T-cell (primary cell): ENCODE results near the gene SRGAP1. TPM values are rescaled to one million over a fixed set of nuclear protein-coding genes. Genes with fewer than 3 reads are reported as not detected.
"Not testable (repeated sequence)": the region's sequence is repeated elsewhere in the genome, so short reads cannot be mapped to it uniquely, and the experiment has no call there.

Source experiments
- ATAC-seq, 4 experiments: fragments of 200-7000 bp in 3 of 4; fragments of 150-1000 bp in 1 of 4; cut with Tn5 transposase; replicated peaks in 1 of 4; 1 replicate in 3 of 4; 2 replicates in 1 of 4; pipeline ENCODE4 v1.10.0; 2021; ENCODE audit warnings: moderate library complexity in 3 of 4, mild to moderate bottlenecking in 2 of 4, moderate number of reproducible peaks in 1 of 4
- CTCF ChIA-PET, 2 donors: fragments of 300-600 bp; sonication (Branson Sonifier 250); formaldehyde crosslinking; loops; one replicate each; lab custom pipeline; 2022; ENCODE audit warnings: antibody characterized with exemption in 2 of 2; lab: Charles Lee
- POLR2A ChIA-PET, 2 donors: fragments of 300-600 bp; sonication (Branson Sonifier 250); formaldehyde crosslinking; loops; one replicate each; lab custom pipeline; 2022; ENCODE audit warnings: antibody characterized with exemption in 2 of 2; lab: Charles Lee
- DNase-seq, 35 experiments: peaks; one replicate each; pipeline versions ENCODE4 v3.0.0 to v3.0.0-alpha.2; 2013 to 2023
- H3K27ac ChIP-seq: one replicate; pipeline ENCODE4 v1.5.1; 2013; ENCODE audit warnings: low read length
- H3K27me3 ChIP-seq, 2 experiments: replicated peaks in 1 of 2; 1 replicate in 1 of 2; 2 replicates in 1 of 2; pipeline versions ENCODE4 v1.6.1 to v1.7.0; 2013; ENCODE audit warnings: low read length in 1 of 2, mixed read lengths in 1 of 2; ENCODE audit not compliant: control insufficient read depth in 2 of 2, insufficient read depth in 2 of 2; ENCODE audit errors: extremely low read depth in 1 of 2
- H3K36me3 ChIP-seq, 2 donors: 1 replicate in 1 of 2; 2 replicates in 1 of 2; pipeline versions ENCODE4 v1.6.1 to v1.7.0; 2013; ENCODE audit warnings: low read length in 1 of 2; ENCODE audit not compliant: control insufficient read depth in 2 of 2, insufficient read depth in 1 of 2; ENCODE audit errors: extremely low read depth in 1 of 2
- H3K4me1 ChIP-seq, 2 experiments: 1 replicate in 1 of 2; 2 replicates in 1 of 2; pipeline versions ENCODE4 v1.6.1 to v1.7.0; 2013; ENCODE audit warnings: low read length in 2 of 2, mixed read lengths in 1 of 2; ENCODE audit not compliant: insufficient read depth in 2 of 2, control insufficient read depth in 1 of 2; ENCODE audit errors: extremely low read depth in 1 of 2
- H3K4me3 ChIP-seq, 2 donors: 1 replicate in 1 of 2; 2 replicates in 1 of 2; pipeline versions ENCODE4 v1.5.1 to v1.7.0; 2013; ENCODE audit warnings: mild to moderate bottlenecking in 2 of 2, low read length in 1 of 2, moderate library complexity in 1 of 2; ENCODE audit not compliant: control insufficient read depth in 1 of 2; ENCODE audit errors: extremely low read depth in 1 of 2
- H3K9me3 ChIP-seq: 2 replicates; pipeline ENCODE4 v1.7.0; 2013
- H3K27ac Mint-ChIP-seq, 2 donors: one replicate each; pipeline ENCODE4 v1.8.0; 2020 to 2021; ENCODE audit warnings: mild to moderate bottlenecking in 2 of 2, mixed read lengths in 2 of 2
- H3K27me3 Mint-ChIP-seq, 2 donors: one replicate each; pipeline ENCODE4 v1.8.0; 2021 to 2022; ENCODE audit warnings: mixed read lengths in 2 of 2
- H3K36me3 Mint-ChIP-seq: one replicate; pipeline ENCODE4 v1.8.0; 2021; ENCODE audit warnings: mixed read lengths
- H3K4me1 Mint-ChIP-seq, 3 donors: one replicate each; pipeline ENCODE4 v1.8.0; 2020 to 2022; ENCODE audit warnings: mixed read lengths in 3 of 3, mild to moderate bottlenecking in 1 of 3
- H3K4me3 Mint-ChIP-seq, 3 donors: one replicate each; pipeline ENCODE4 v1.8.0; 2020 to 2022; ENCODE audit warnings: mild to moderate bottlenecking in 3 of 3, mixed read lengths in 3 of 3, moderate library complexity in 3 of 3
- H3K9me3 Mint-ChIP-seq, 3 donors: one replicate each; pipeline ENCODE4 v1.8.0; 2020 to 2022; ENCODE audit warnings: mixed read lengths in 3 of 3
- WGBS: methylation state at CpG from one replicate; pipeline ENCODE4 v1.1.5; 2013; ENCODE audit warnings: missing lambda C conversion rate; ENCODE audit not compliant: insufficient coverage; 5-methylcytosine and 5-hydroxymethylcytosine counted together
- total RNA-seq, 35 experiments: library from RNA in 6 of 35; stranded (reverse) in 6 of 35; fragments of 120-200 nt in 1 of 35; gene quantifications; one replicate each; pipeline versions ENCODE4 v1.2.1 to v1.2.4 and lab custom pipeline; 2013 to 2026

Gene SRGAP1
- total RNA-seq, 5 donors from 2014 or later (not counting 1 experiment from before 2014, with no cell fraction given): 0.07 to 0.38 (median 0.17) TPM; not detected in 1

DNA sequence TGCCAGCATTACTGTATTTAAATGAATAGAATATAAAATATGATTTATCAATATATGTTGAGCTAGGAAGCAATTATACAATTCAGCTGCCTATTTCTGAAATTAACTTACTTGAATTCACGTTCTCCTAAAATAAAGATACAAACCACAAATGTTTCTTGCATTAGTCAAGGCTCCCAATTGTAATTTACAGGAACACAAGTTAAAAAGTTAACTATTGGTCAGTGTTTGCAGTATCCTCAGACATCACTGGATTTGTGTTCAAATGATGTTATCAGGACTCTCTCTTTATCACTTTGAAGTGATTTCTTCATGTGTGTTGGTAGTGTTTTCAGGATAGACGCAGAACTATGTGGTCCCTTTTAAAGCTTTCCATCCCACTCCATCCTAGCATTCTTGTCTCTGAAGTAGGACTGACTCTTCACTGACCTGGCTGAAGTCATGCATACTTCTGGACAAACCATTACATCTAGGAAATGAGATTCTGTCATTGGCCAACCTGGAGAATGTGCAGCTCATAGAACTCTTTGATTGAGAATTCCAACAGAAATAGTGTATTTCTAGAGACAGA lies 221.5 kb downstream of the SRGAP1 start:
- ChIA-PET POLR2A (no interaction called here), CTCF (no interaction called here)
- Mint-ChIP-seq H3K4me1 (no peaks in the 10 kb centered on the region), H3K9me3 (no peaks in the 10 kb centered on the region), H3K27me3 (peaks cover 5 to 7% of the 10 kb centered on the region in 2 donors), H3K36me3 (no peaks in the 10 kb centered on the region), H3K4me3 (no peak overlapping the region), H3K27ac (no peak overlapping the region)
- DNase-seq: no peak
- H3K9me3 ChIP-seq: no peaks in the 10 kb centered on the region
- H3K4me1 ChIP-seq: no peaks in the 10 kb centered on the region
- ATAC-seq: no peak
- no CpG with 5 or more reads among the region's 2 CpGs for WGBS
- no peak overlapping the region for H3K4me3 ChIP-seq
- H3K27me3 ChIP-seq: no peaks in the 10 kb centered on the region
- no peak overlapping the region for H3K27ac ChIP-seq
- no peaks in the 10 kb centered on the region for H3K36me3 ChIP-seq

DNA sequence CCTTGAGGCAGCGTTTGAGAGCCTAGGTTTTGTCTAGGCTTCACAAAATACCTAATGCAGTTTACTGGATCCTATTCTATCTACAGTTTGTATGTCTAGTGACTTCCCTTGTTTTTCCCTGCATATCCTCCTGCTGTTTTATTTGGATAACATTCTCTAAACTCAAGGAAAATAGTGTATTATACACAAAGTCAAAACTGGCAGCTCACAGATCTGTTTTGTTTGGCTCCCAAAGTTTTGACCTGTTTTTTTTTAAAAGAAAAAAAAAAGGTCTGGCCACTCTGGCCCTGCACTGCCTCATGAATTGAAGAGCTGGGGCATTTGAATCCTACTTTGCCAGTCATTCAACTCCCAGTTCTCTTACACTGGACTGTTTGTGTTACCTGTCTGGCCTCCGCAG lies 222.3 kb downstream of the SRGAP1 start:
- DNase-seq: no peak
- no peak overlapping the region for H3K4me3 Mint-ChIP-seq
- ATAC-seq: no peak
- H3K4me1 Mint-ChIP-seq: no peaks in the 10 kb centered on the region
- H3K36me3 Mint-ChIP-seq: no peaks in the 10 kb centered on the region
- Histone ChIP-seq H3K9me3 (no peaks in the 10 kb centered on the region), H3K27ac (no peak overlapping the region), H3K36me3 (no peaks in the 10 kb centered on the region), H3K27me3 (no peaks in the 10 kb centered on the region), H3K4me3 (no peak overlapping the region), H3K4me1 (no peaks in the 10 kb centered on the region)
- ChIA-PET POLR2A (no interaction called here), CTCF (no interaction called here)
- H3K9me3 Mint-ChIP-seq: no peaks in the 10 kb centered on the region
- H3K27ac Mint-ChIP-seq: no peak overlapping the region
- H3K27me3 Mint-ChIP-seq: peaks cover 6 to 7% of the 10 kb centered on the region in 2 donors
- no CpG with 5 or more reads among the region's 2 CpGs for WGBS

- no CpG with 5 or more reads among the region's 2 CpGs for WGBS
- Mint-ChIP-seq H3K4me3 (no peak overlapping the region), H3K27me3 (peaks cover 7 to 10% of the 10 kb centered on the region in 2 donors), H3K9me3 (peaks cover 0 to 3% (median 0%) of the 10 kb centered on the region in 3 donors), H3K36me3 (no peaks in the 10 kb centered on the region), H3K4me1 (no peaks in the 10 kb centered on the region), H3K27ac (no peak overlapping the region)
- H3K4me1 ChIP-seq: no peaks in the 10 kb centered on the region
- DNase-seq: no peak
- no peak overlapping the region for H3K27ac ChIP-seq
- ATAC-seq: no peak
- CTCF ChIA-PET: interaction anchor here in 1 of 2 donors (0.5 kb wide), 1 partner anchor 1629 kb away, joined by 3 read pairs; no protein-coding TSS in a partner anchor
- no peaks in the 10 kb centered on the region for H3K36me3 ChIP-seq
- H3K9me3 ChIP-seq: no peaks in the 10 kb centered on the region
- no peaks in the 10 kb centered on the region for H3K27me3 ChIP-seq
- POLR2A ChIA-PET: no interaction called here
- no peak overlapping the region for H3K4me3 ChIP-seq
These were observed 226.0 kb downstream of the SRGAP1 start for GRCh38 chr12:64070454-64070853.

GRCh38 chr12:64072916-64073575 lies 228.5 kb downstream of the SRGAP1 start:
- Mint-ChIP-seq H3K4me3 (no peak overlapping the region), H3K4me1 (no peaks in the 10 kb centered on the region), H3K9me3 (peaks cover 0 to 3% (median 0%) of the 10 kb centered on the region in 3 donors), H3K27ac (no peak overlapping the region), H3K36me3 (no peaks in the 10 kb centered on the region), H3K27me3 (peaks cover 10 to 14% of the 10 kb centered on the region in 2 donors)
- no peaks in the 10 kb centered on the region for H3K4me1 ChIP-seq
- no peaks in the 10 kb centered on the region for H3K9me3 ChIP-seq
- ATAC-seq: no peak
- H3K27ac ChIP-seq: no peak overlapping the region
- H3K27me3 ChIP-seq: no peaks in the 10 kb centered on the region
- DNase-seq: no peak
- POLR2A ChIA-PET: no interaction called here
- no CpG with 5 or more reads among the region's 5 CpGs for WGBS
- no peak overlapping the region for H3K4me3 ChIP-seq
- no peaks in the 10 kb centered on the region for H3K36me3 ChIP-seq
- CTCF ChIA-PET: no interaction called here

- H3K9me3 Mint-ChIP-seq, H3K4me1 ChIP-seq, H3K36me3 Mint-ChIP-seq, H3K4me3 ChIP-seq, H3K36me3 ChIP-seq, H3K27me3 ChIP-seq, CTCF ChIA-PET, H3K9me3 ChIP-seq, H3K4me3 Mint-ChIP-seq, DNase-seq, H3K4me1 Mint-ChIP-seq, ATAC-seq, H3K27ac Mint-ChIP-seq, H3K27ac ChIP-seq, POLR2A ChIA-PET: not testable (repeated sequence)
- H3K27me3 Mint-ChIP-seq: peaks cover 10 to 12% of the 10 kb centered on the region in 2 donors
- 79% methylated on average over 4 of the region's 9 CpGs for WGBS
These were observed 232.1 kb downstream of the SRGAP1 start for GRCh38 chr12:64076565-64076964.

- Histone ChIP-seq H3K27ac (no peak overlapping the region), H3K9me3 (no peaks in the 10 kb centered on the region), H3K4me3 (no peak overlapping the region), H3K4me1 (no peaks in the 10 kb centered on the region), H3K27me3 (no peaks in the 10 kb centered on the region), H3K36me3 (no peaks in the 10 kb centered on the region)
- Mint-ChIP-seq H3K4me3 (no peak overlapping the region), H3K9me3 (peaks cover 0 to 3% (median 0%) of the 10 kb centered on the region in 3 donors), H3K4me1 (no peaks in the 10 kb centered on the region), H3K27me3 (peaks cover 10% of the 10 kb centered on the region in 2 donors), H3K27ac (no peak overlapping the region), H3K36me3 (no peaks in the 10 kb centered on the region)
- ATAC-seq (no peak), DNase-seq (no peak)
- ChIA-PET POLR2A (no interaction called here), CTCF (no interaction called here)
These were observed 233.4 kb downstream of the SRGAP1 start for GRCh38 chr12:64077922-64078321.
